Neural cell (in vitro differentiated cells): ENCODE measurements around the gene WTIP. TPM values are rescaled to one million over a fixed set of nuclear protein-coding genes. Genes with fewer than 3 reads are reported as not detected.

Experiments used
- H2AFZ ChIP-seq: fragments of 200-600, 300-800 bp; sonication (generic), shearing (Covaris generic); 2 replicates; pipeline ENCODE4 v1.6.0; 2014; ENCODE audit warnings: low read depth, mild to moderate bottlenecking, antibody characterized with exemption, low read length, moderate library complexity
- H3F3A ChIP-seq: fragments of 200-600 bp; shearing (Covaris generic); 2 replicates; pipeline ENCODE4 v1.6.1; 2016; ENCODE audit warnings: mild to moderate bottlenecking, moderate library complexity, mixed read lengths, antibody characterized with exemption, low read length; ENCODE audit not compliant: insufficient read depth, poor library complexity, severe bottlenecking
- H3K27ac ChIP-seq: fragments of 200-600, 300-800 bp; sonication (generic), shearing (Covaris generic); 2 replicates; pipeline ENCODE4 v1.5.1; 2014; ENCODE audit warnings: mild to moderate bottlenecking, low read length, moderate library complexity
- H3K27me3 ChIP-seq: fragments of 300-800, 200-600 bp; sonication (generic), shearing (Covaris generic); 2 replicates; pipeline ENCODE4 v1.6.0; 2014; ENCODE audit warnings: mild to moderate bottlenecking, low read depth, low read length, moderate library complexity; ENCODE audit not compliant: insufficient read depth
- H3K36me3 ChIP-seq: fragments of 300-800, 200-600 bp; sonication (generic), shearing (Covaris generic); 2 replicates; pipeline ENCODE4 v1.5.1; 2014; ENCODE audit warnings: mild to moderate bottlenecking, antibody characterized with exemption, low read length, moderate library complexity; ENCODE audit not compliant: insufficient read depth
- H3K4me2 ChIP-seq: fragments of 300-800, 200-600 bp; sonication (generic), shearing (Covaris generic); 2 replicates; pipeline ENCODE4 v1.6.0; 2014; ENCODE audit warnings: mild to moderate bottlenecking, low read length
- H3K4me3 ChIP-seq: fragments of 300-800, 200-600 bp; sonication (generic), shearing (Covaris generic); 2 replicates; pipeline ENCODE4 v1.5.1; 2014; ENCODE audit warnings: mild to moderate bottlenecking, low read length, moderate library complexity
- H3K79me2 ChIP-seq: fragments of 200-600 bp; shearing (Covaris generic); replicated peaks from 2 replicates; pipeline ENCODE4 v1.6.0; 2014; ENCODE audit warnings: mild to moderate bottlenecking, low read length, moderate library complexity; ENCODE audit not compliant: insufficient read depth
- H3K9ac ChIP-seq: fragments of 300-800, 200-600 bp; sonication (generic), shearing (Covaris generic); 2 replicates; pipeline ENCODE4 v1.6.1; 2016; ENCODE audit warnings: mild to moderate bottlenecking, low read length, mixed read lengths
- H3K9me2 ChIP-seq: fragments of 200-600 bp; shearing (Covaris generic); 2 replicates; pipeline ENCODE4 v1.6.1; 2016; ENCODE audit warnings: mild to moderate bottlenecking, low read length, mixed read lengths; ENCODE audit not compliant: insufficient read depth
- H3K9me3 ChIP-seq: fragments of 200-600, 300-800 bp; sonication (generic), shearing (Covaris generic); 2 replicates; pipeline ENCODE4 v1.6.1; 2016; ENCODE audit warnings: mild to moderate bottlenecking, mixed run types, low read length, moderate library complexity, mixed read lengths
- H4K20me1 ChIP-seq: fragments of 200-600 bp; shearing (Covaris generic); 2 replicates; pipeline ENCODE4 v1.6.1; 2016; ENCODE audit warnings: mild to moderate bottlenecking, mixed run types; ENCODE audit not compliant: insufficient read depth
- EP300 ChIP-seq: fragments of 450-650 bp; conservative IDR thresholded peaks from 2 replicates; pipeline ENCODE4 v1.6.1; 2014; ENCODE audit warnings: antibody characterized with exemption, mild to moderate bottlenecking, moderate library complexity; ENCODE audit not compliant: poor library complexity, severe bottlenecking
- EZH2 ChIP-seq: fragments of 200-600, 300-800 bp; shearing (Covaris generic), sonication (generic); IDR thresholded peaks from 2 replicates; pipeline ENCODE4 v1.6.1; 2014; ENCODE audit warnings: antibody characterized with exemption, low read length, borderline replicate concordance, mild to moderate bottlenecking; ENCODE audit not compliant: insufficient read depth, poor library complexity, severe bottlenecking
- MXI1 ChIP-seq: fragments of 450-650 bp; conservative IDR thresholded peaks from 2 replicates; pipeline ENCODE4 v1.6.1; 2014; ENCODE audit warnings: antibody characterized with exemption, mild to moderate bottlenecking; ENCODE audit not compliant: poor library complexity, severe bottlenecking
- POLR2AphosphoS5 ChIP-seq: IDR thresholded peaks from 2 replicates; pipeline ENCODE4 v1.6.1; 2012
- RAD21 ChIP-seq: fragments of 450-650 bp; conservative IDR thresholded peaks from 2 replicates; pipeline ENCODE4 v1.6.1; 2014; ENCODE audit warnings: antibody characterized with exemption, mild to moderate bottlenecking, moderate library complexity
- SMC3 ChIP-seq: fragments of 450-650 bp; conservative IDR thresholded peaks from 2 replicates; pipeline ENCODE4 v1.6.1; 2014; ENCODE audit warnings: antibody characterized with exemption, mild to moderate bottlenecking, moderate library complexity; ENCODE audit not compliant: poor library complexity
- TAF1 ChIP-seq: IDR thresholded peaks from 2 replicates; pipeline ENCODE4 v1.6.1; 2012; ENCODE audit warnings: low read depth
- polyA plus RNA-seq: library from polyadenylated mRNA; depleted of rRNA; stranded (reverse); fragments of >200 nt; gene quantifications from 2 replicates; pipeline ENCODE4 v1.2.3, GENCODE V29; 2014
- TF ChIP-seq, protein P1 (sequence below): fragments of 450-650 bp; IDR thresholded peaks from 2 replicates; pipeline ENCODE4 v1.5.1; 2014; ENCODE audit warnings: antibody characterized with exemption, mild to moderate bottlenecking, moderate library complexity; ENCODE audit not compliant: poor library complexity, severe bottlenecking
- TF ChIP-seq, protein P2 (sequence below): IDR thresholded peaks from 2 replicates; pipeline ENCODE4 v1.6.1; 2012; ENCODE audit warnings: borderline replicate concordance

Gene WTIP
- polyA plus RNA-seq, 1 donor from 2014 or later, result 9.8 TPM

DNA sequence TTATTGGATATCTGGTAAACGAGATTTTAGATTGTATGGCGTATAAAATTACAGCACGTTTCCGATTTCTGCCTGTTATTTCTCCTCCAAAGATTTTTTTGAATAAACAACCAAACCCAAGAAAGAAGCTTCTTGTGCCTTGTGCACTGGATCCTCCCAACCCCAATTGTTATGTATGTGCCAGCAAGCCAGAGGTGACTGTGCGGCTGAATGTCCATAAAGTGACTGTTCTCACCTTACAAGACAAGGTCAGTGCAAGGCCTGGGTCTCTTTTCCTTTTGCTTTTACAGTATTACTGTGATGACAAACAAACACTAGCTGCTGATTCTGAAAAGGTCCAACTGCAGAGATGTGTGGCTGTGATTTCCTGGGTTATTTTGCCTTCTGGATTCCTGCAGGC is 22.9 kb upstream of the WTIP start:
- no peak overlapping the region for H3K4me2 ChIP-seq
- H3K27me3 ChIP-seq, result no peaks in the 10 kb centered on the region
- TF ChIP-seq EZH2, result no peak
- TF ChIP-seq RAD21, result no peak
- TF ChIP-seq POLR2AphosphoS5, result no peak
- no peak for TF ChIP-seq SMC3
- no peak for TF ChIP-seq MXI1
- TF ChIP-seq EP300, result no peak
- TF ChIP-seq, protein P1, sequence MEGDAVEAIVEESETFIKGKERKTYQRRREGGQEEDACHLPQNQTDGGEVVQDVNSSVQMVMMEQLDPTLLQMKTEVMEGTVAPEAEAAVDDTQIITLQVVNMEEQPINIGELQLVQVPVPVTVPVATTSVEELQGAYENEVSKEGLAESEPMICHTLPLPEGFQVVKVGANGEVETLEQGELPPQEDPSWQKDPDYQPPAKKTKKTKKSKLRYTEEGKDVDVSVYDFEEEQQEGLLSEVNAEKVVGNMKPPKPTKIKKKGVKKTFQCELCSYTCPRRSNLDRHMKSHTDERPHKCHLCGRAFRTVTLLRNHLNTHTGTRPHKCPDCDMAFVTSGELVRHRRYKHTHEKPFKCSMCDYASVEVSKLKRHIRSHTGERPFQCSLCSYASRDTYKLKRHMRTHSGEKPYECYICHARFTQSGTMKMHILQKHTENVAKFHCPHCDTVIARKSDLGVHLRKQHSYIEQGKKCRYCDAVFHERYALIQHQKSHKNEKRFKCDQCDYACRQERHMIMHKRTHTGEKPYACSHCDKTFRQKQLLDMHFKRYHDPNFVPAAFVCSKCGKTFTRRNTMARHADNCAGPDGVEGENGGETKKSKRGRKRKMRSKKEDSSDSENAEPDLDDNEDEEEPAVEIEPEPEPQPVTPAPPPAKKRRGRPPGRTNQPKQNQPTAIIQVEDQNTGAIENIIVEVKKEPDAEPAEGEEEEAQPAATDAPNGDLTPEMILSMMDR, result no peak
- no peak for TF ChIP-seq TAF1
- TF ChIP-seq, protein P2, sequence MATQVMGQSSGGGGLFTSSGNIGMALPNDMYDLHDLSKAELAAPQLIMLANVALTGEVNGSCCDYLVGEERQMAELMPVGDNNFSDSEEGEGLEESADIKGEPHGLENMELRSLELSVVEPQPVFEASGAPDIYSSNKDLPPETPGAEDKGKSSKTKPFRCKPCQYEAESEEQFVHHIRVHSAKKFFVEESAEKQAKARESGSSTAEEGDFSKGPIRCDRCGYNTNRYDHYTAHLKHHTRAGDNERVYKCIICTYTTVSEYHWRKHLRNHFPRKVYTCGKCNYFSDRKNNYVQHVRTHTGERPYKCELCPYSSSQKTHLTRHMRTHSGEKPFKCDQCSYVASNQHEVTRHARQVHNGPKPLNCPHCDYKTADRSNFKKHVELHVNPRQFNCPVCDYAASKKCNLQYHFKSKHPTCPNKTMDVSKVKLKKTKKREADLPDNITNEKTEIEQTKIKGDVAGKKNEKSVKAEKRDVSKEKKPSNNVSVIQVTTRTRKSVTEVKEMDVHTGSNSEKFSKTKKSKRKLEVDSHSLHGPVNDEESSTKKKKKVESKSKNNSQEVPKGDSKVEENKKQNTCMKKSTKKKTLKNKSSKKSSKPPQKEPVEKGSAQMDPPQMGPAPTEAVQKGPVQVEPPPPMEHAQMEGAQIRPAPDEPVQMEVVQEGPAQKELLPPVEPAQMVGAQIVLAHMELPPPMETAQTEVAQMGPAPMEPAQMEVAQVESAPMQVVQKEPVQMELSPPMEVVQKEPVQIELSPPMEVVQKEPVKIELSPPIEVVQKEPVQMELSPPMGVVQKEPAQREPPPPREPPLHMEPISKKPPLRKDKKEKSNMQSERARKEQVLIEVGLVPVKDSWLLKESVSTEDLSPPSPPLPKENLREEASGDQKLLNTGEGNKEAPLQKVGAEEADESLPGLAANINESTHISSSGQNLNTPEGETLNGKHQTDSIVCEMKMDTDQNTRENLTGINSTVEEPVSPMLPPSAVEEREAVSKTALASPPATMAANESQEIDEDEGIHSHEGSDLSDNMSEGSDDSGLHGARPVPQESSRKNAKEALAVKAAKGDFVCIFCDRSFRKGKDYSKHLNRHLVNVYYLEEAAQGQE, result no peak
- no peaks in the 10 kb centered on the region for H3K79me2 ChIP-seq
- no peaks in the 10 kb centered on the region for H4K20me1 ChIP-seq
- no peaks in the 10 kb centered on the region for H3K9me2 ChIP-seq
- H3K4me3 ChIP-seq, result no peak overlapping the region
- no peaks in the 10 kb centered on the region for H3F3A ChIP-seq
- no peak overlapping the region for H2AFZ ChIP-seq
- no peaks in the 10 kb centered on the region for H3K36me3 ChIP-seq
- H3K9ac ChIP-seq, result no peak overlapping the region
- no peak overlapping the region for H3K27ac ChIP-seq
- H3K9me3 ChIP-seq, result no peaks in the 10 kb centered on the region

DNA sequence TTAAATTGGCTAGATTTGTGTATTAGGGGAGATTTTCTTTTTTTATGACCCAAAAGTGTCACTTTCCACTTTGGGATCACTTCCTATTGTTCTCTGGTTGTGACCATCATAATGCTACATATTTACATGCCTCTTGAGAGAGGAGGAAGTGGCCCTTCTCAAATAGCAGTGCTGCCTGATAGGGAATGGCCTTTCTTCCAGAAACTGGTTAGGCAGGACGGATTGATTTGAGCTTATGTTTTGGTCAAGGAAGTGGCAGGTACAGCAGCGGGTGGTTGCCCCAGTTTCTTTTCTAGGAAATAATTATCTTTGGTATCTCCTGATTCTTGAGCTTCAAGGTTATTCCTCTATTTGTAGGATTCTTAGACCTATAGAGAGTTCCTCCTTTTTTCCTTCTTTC is 21.9 kb upstream of the WTIP start:
- no peaks in the 10 kb centered on the region for H3K27me3 ChIP-seq
- H3K9me3 ChIP-seq, result no peaks in the 10 kb centered on the region
- H3K9ac ChIP-seq, result no peak overlapping the region
- H3K9me2 ChIP-seq, result no peaks in the 10 kb centered on the region
- H3F3A ChIP-seq, result no peaks in the 10 kb centered on the region
- H4K20me1 ChIP-seq, result no peaks in the 10 kb centered on the region
- no peak overlapping the region for H2AFZ ChIP-seq
- no peak overlapping the region for H3K4me2 ChIP-seq
- H3K27ac ChIP-seq, result no peak overlapping the region
- no peak for TF ChIP-seq SMC3
- TF ChIP-seq MXI1, result no peak
- TF ChIP-seq, protein P2, result no peak
- TF ChIP-seq EZH2, result no peak
- TF ChIP-seq RAD21, result no peak
- TF ChIP-seq, protein P1, result no peak
- TF ChIP-seq POLR2AphosphoS5, result no peak
- TF ChIP-seq TAF1, result no peak
- TF ChIP-seq EP300, result no peak
- no peaks in the 10 kb centered on the region for H3K36me3 ChIP-seq
- H3K4me3 ChIP-seq, result no peak overlapping the region
- no peaks in the 10 kb centered on the region for H3K79me2 ChIP-seq
